HCT116 (cell line): ENCODE data around the gene PAX1. TPM values are rescaled to one million over a fixed set of nuclear protein-coding genes. Genes with fewer than 3 reads are reported as not detected.

ENCODE experiments used
- ATAC-seq: fragments of 200-7000 bp; cut with Tn5 transposase; 2 replicates; pipeline ENCODE4 v1.9.1; 2020; ENCODE audit warnings: mild to moderate bottlenecking, moderate library complexity
- BruUV-seq: library from RNA; stranded (reverse); fragments of 400-500 nt; replicated peaks from 2 replicates; lab custom pipeline; 2021; lab: Mats Ljungman, UMichigan
- CTCF ChIA-PET: fragments of 300-600 bp; sonication (Branson Sonifier 250); formaldehyde crosslinking; loops from one replicate; lab custom pipeline; 2021; ENCODE audit warnings: antibody characterized with exemption; lab: Charles Lee
- POLR2A ChIA-PET: fragments of 300-600, 350-600 bp; sonication (Branson Sonifier 250); formaldehyde crosslinking; loops from one replicate; lab custom pipeline; 2021; ENCODE audit warnings: antibody characterized with exemption; lab: Charles Lee
- RAD21 ChIA-PET, 2 experiments: fragments of 300-600 bp; sonication (Branson Sonifier 250); formaldehyde crosslinking; loops; one replicate each; lab custom pipeline; 2023; ENCODE audit warnings: low total read pairs in 2 of 2; ENCODE audit not compliant: uncharacterized antibody in 2 of 2, unreplicated experiment in 2 of 2, low non-redundant PET in 1 of 2; lab: Charles Lee
- DNase-seq: peaks from one replicate; pipeline ENCODE4 v3.0.0-alpha.2; 2010; ENCODE audit warnings: low read depth, low spot score
- H2AFZ ChIP-seq: fragments of 200-600 bp; shearing (Covaris generic), sonication (generic); 2 replicates; pipeline ENCODE4 v1.6.1; 2017; ENCODE audit warnings: low read depth, mixed run types, mixed read lengths, antibody characterized with exemption, low read length; ENCODE audit not compliant: poor library complexity, severe bottlenecking
- H3K27ac ChIP-seq: 2 replicates; pipeline ENCODE4 v1.5.1; 2012; ENCODE audit warnings: low read depth, low read length
- H3K27me3 ChIP-seq: fragments of 200-600 bp; sonication (generic); 2 replicates; pipeline ENCODE4 v1.6.1; 2016; ENCODE audit warnings: mixed run types, low read length, mixed read lengths; ENCODE audit not compliant: insufficient read depth
- H3K36me3 ChIP-seq, 2 experiments: fragments of 200-500 bp in 1 of 2; fragments of 200-600 bp in 1 of 2; sonication (Bioruptor generic) in 1 of 2; sonication (generic) in 1 of 2; 2 replicates each; pipeline versions ENCODE4 v1.5.1 to v1.6.1; 2014 to 2016; ENCODE audit warnings: low read length in 2 of 2, inconsistent platforms in 1 of 2, mixed read lengths in 1 of 2, mixed run types in 1 of 2; ENCODE audit not compliant: insufficient read depth in 2 of 2, control insufficient read depth in 1 of 2
- H3K4me1 ChIP-seq, 2 experiments: fragments of 200-600 bp in 1 of 2; sonication (generic) in 1 of 2; 2 replicates each; pipeline versions ENCODE4 v1.5.1 to v1.6.1; 2012 to 2017; ENCODE audit warnings: low read length in 2 of 2, inconsistent platforms in 1 of 2, mild to moderate bottlenecking in 1 of 2, mixed read lengths in 1 of 2, mixed run types in 1 of 2, moderate library complexity in 1 of 2; ENCODE audit not compliant: insufficient read depth in 2 of 2, control insufficient read depth in 1 of 2
- H3K4me2 ChIP-seq: fragments of 200-600 bp; sonication (generic); 2 replicates; pipeline ENCODE4 v1.6.1; 2017; ENCODE audit warnings: mixed run types, low read length, mixed read lengths
- H3K4me3 ChIP-seq, 2 experiments: fragments of 200-600 bp in 1 of 2; sonication (generic) in 1 of 2; replicated peaks in 1 of 2; 2 replicates each; pipeline ENCODE4 v1.5.1; 2011 to 2016; ENCODE audit warnings: low read length in 2 of 2, control low read depth in 1 of 2, low read depth in 1 of 2, mild to moderate bottlenecking in 1 of 2, mixed read lengths in 1 of 2, mixed run types in 1 of 2
- H3K79me2 ChIP-seq: fragments of 200-600 bp; sonication (generic); 2 replicates; pipeline ENCODE4 v1.6.1; 2017; ENCODE audit warnings: mild to moderate bottlenecking, mixed run types, low read length, moderate library complexity, mixed read lengths; ENCODE audit not compliant: insufficient read depth
- H3K9ac ChIP-seq: fragments of 200-600 bp; sonication (generic); 2 replicates; pipeline ENCODE4 v1.6.1; 2016; ENCODE audit warnings: low read length, mixed read lengths
- H3K9me2 ChIP-seq: fragments of 200-600 bp; sonication (generic), shearing (Covaris generic); 2 replicates; pipeline ENCODE4 v1.6.1; 2017; ENCODE audit warnings: mixed run types, mild to moderate bottlenecking, moderate library complexity; ENCODE audit not compliant: insufficient read depth
- H3K9me3 ChIP-seq, 2 experiments: fragments of 200-500 bp in 1 of 2; fragments of 200-600 bp in 1 of 2; sonication (Bioruptor generic) in 1 of 2; sonication (generic) in 1 of 2; 2 replicates each; pipeline ENCODE4 v1.6.1; 2014 to 2017; ENCODE audit warnings: low read length in 2 of 2, mixed read lengths in 2 of 2, inconsistent platforms in 1 of 2, low read depth in 1 of 2, mild to moderate bottlenecking in 1 of 2, mixed run types in 1 of 2, moderate library complexity in 1 of 2; ENCODE audit not compliant: control insufficient read depth in 1 of 2, insufficient read depth in 1 of 2
- H4K20me1 ChIP-seq: fragments of 200-600 bp; sonication (generic), shearing (Covaris generic); 2 replicates; pipeline ENCODE4 v1.6.1; 2017; ENCODE audit warnings: mixed run types, mild to moderate bottlenecking, moderate library complexity; ENCODE audit not compliant: insufficient read depth
- CBX3 ChIP-seq: IDR thresholded peaks from 2 replicates; pipeline ENCODE4 v1.6.1; 2012; ENCODE audit warnings: low read depth
- CEBPB ChIP-seq: IDR thresholded peaks from 2 replicates; pipeline ENCODE4 v1.6.1; 2012; ENCODE audit warnings: low read depth
- ELF1 ChIP-seq: IDR thresholded peaks from 2 replicates; pipeline ENCODE4 v1.6.1; 2012; ENCODE audit warnings: low read depth, borderline replicate concordance
- EZH2 ChIP-seq: fragments of 200-600 bp; sonication (generic); IDR thresholded peaks from 2 replicates; pipeline ENCODE4 v1.6.1; 2017; ENCODE audit warnings: antibody characterized with exemption, mixed run types
- EZH2phosphoT487 ChIP-seq: fragments of 200-600 bp; IDR thresholded peaks from 2 replicates; pipeline ENCODE4 v1.6.1; 2018; ENCODE audit warnings: antibody characterized with exemption, borderline replicate concordance
- FOSL1 ChIP-seq: IDR thresholded peaks from 2 replicates; pipeline ENCODE4 v1.6.1; 2012; ENCODE audit warnings: low read depth
- SP1 ChIP-seq: IDR thresholded peaks from 2 replicates; pipeline ENCODE4 v1.6.1; 2012; ENCODE audit warnings: low read depth
- SRF ChIP-seq: IDR thresholded peaks from 2 replicates; pipeline ENCODE4 v1.6.1; 2012; ENCODE audit warnings: low read depth
- TCF7L2 ChIP-seq: IDR thresholded peaks from 2 replicates; pipeline ENCODE4 v1.7.0; 2011; ENCODE audit warnings: borderline replicate concordance, inconsistent platforms; ENCODE audit not compliant: insufficient read depth, insufficient read length; ENCODE audit errors: extremely low read depth
- YY1 ChIP-seq: IDR thresholded peaks from 2 replicates; pipeline ENCODE4 v1.6.1; 2011; ENCODE audit warnings: low read length, low read depth, moderate library complexity, mild to moderate bottlenecking; ENCODE audit not compliant: insufficient replicate concordance; ENCODE audit errors: extremely low read depth
- ZFX ChIP-seq: fragments of 450-650 bp; IDR thresholded peaks from 2 replicates; pipeline ENCODE4 v1.6.1; 2017
- intact Hi-C: fragments of 100-400 bp; cut with micrococcal nuclease; formaldehyde crosslinking; loops from 2 replicates; pipeline ENCODE4 v1.10.0; 2022
- total RNA-seq: library from RNA; stranded (reverse); gene quantifications from one replicate; pipeline ENCODE4 v1.2.1, GENCODE V29; 2021; ENCODE audit not compliant: unreplicated experiment
- TF ChIP-seq, protein P1 (sequence below): IDR thresholded peaks from 2 replicates; pipeline ENCODE4 v1.6.1; 2012
- TF ChIP-seq, protein P2 (sequence below): IDR thresholded peaks from 2 replicates; pipeline ENCODE4 v1.6.1; 2012
- TF ChIP-seq, protein P3 (sequence below): IDR thresholded peaks from 2 replicates; pipeline ENCODE4 v1.6.1; 2012; ENCODE audit warnings: low read depth
- TF ChIP-seq, protein P4 (sequence below): IDR thresholded peaks from 2 replicates; pipeline ENCODE4 v1.6.1; 2011; ENCODE audit warnings: mild to moderate bottlenecking, low read length, moderate library complexity; ENCODE audit not compliant: insufficient replicate concordance; ENCODE audit errors: extremely low read depth

Gene PAX1
- total RNA-seq, 1 experiment from 2014 or later: not detected

DNA sequence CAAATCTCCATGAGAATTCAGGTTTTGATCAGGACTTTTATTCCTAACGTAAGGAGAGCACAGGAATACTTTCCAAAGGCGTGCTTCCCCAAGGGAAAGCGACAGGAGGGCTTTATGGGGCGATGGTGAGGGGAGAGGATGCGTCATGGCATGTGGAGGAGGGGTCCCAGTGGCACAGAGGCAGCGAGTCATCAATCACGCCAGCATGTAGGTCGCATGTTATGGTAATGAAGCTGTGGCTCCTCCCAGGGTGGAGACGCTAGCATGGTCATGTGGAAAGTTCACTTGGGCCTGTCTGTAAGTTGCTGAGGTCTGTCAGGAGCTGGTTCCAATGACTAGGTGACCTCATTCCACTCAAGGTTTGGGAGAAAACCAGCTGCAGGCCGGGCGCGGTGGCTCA lies 35.3 kb upstream of the PAX1 start:
- no TSS peak for BruUV-seq
- TF ChIP-seq, protein P1, sequence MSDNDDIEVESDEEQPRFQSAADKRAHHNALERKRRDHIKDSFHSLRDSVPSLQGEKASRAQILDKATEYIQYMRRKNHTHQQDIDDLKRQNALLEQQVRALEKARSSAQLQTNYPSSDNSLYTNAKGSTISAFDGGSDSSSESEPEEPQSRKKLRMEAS: no peak
- no peak for TF ChIP-seq EZH2phosphoT487
- TF ChIP-seq, protein P2, sequence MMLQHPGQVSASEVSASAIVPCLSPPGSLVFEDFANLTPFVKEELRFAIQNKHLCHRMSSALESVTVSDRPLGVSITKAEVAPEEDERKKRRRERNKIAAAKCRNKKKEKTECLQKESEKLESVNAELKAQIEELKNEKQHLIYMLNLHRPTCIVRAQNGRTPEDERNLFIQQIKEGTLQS: no peak
- TF ChIP-seq TCF7L2: no peak
- no peak for TF ChIP-seq EZH2
- TF ChIP-seq SP1: no peak
- TF ChIP-seq YY1: no peak
- TF ChIP-seq CBX3: no peak
- TF ChIP-seq SRF: no peak
- TF ChIP-seq, protein P3, sequence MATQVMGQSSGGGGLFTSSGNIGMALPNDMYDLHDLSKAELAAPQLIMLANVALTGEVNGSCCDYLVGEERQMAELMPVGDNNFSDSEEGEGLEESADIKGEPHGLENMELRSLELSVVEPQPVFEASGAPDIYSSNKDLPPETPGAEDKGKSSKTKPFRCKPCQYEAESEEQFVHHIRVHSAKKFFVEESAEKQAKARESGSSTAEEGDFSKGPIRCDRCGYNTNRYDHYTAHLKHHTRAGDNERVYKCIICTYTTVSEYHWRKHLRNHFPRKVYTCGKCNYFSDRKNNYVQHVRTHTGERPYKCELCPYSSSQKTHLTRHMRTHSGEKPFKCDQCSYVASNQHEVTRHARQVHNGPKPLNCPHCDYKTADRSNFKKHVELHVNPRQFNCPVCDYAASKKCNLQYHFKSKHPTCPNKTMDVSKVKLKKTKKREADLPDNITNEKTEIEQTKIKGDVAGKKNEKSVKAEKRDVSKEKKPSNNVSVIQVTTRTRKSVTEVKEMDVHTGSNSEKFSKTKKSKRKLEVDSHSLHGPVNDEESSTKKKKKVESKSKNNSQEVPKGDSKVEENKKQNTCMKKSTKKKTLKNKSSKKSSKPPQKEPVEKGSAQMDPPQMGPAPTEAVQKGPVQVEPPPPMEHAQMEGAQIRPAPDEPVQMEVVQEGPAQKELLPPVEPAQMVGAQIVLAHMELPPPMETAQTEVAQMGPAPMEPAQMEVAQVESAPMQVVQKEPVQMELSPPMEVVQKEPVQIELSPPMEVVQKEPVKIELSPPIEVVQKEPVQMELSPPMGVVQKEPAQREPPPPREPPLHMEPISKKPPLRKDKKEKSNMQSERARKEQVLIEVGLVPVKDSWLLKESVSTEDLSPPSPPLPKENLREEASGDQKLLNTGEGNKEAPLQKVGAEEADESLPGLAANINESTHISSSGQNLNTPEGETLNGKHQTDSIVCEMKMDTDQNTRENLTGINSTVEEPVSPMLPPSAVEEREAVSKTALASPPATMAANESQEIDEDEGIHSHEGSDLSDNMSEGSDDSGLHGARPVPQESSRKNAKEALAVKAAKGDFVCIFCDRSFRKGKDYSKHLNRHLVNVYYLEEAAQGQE: no peak
- TF ChIP-seq, protein P4, sequence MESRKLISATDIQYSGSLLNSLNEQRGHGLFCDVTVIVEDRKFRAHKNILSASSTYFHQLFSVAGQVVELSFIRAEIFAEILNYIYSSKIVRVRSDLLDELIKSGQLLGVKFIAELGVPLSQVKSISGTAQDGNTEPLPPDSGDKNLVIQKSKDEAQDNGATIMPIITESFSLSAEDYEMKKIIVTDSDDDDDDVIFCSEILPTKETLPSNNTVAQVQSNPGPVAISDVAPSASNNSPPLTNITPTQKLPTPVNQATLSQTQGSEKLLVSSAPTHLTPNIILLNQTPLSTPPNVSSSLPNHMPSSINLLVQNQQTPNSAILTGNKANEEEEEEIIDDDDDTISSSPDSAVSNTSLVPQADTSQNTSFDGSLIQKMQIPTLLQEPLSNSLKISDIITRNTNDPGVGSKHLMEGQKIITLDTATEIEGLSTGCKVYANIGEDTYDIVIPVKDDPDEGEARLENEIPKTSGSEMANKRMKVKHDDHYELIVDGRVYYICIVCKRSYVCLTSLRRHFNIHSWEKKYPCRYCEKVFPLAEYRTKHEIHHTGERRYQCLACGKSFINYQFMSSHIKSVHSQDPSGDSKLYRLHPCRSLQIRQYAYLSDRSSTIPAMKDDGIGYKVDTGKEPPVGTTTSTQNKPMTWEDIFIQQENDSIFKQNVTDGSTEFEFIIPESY: no peak
- no peak for TF ChIP-seq FOSL1
- no peak for TF ChIP-seq CEBPB
- TF ChIP-seq ELF1: no peak
- TF ChIP-seq ZFX: no peak
- no peak overlapping the region for H2AFZ ChIP-seq
- no peak overlapping the region for H3K9ac ChIP-seq
- no peaks in the 10 kb centered on the region for H3K79me2 ChIP-seq
- H3K9me2 ChIP-seq: no peaks in the 10 kb centered on the region
- no peaks in the 10 kb centered on the region for H3K4me1 ChIP-seq
- CTCF ChIA-PET: no interaction called here
- H3K36me3 ChIP-seq: no peaks in the 10 kb centered on the region
- H3K9me3 ChIP-seq: no peaks in the 10 kb centered on the region
- intact Hi-C loops: no loop called here
- DNase-seq (no peak), ATAC-seq (no peak)
- no peak overlapping the region for H3K27ac ChIP-seq
- no peaks in the 10 kb centered on the region for H4K20me1 ChIP-seq
- H3K4me2 ChIP-seq: no peak overlapping the region
- H3K27me3 ChIP-seq: no peaks in the 10 kb centered on the region
- no peak overlapping the region for H3K4me3 ChIP-seq
- POLR2A ChIA-PET: no interaction called here
- RAD21 ChIA-PET: no interaction called here
